Subcutaneous adipose tissue (tissue), 4 donors: ENCODE results near the gene CEP72. TPM values are rescaled to one million over a fixed set of nuclear protein-coding genes. Genes with fewer than 3 reads are reported as not detected.

Experiments
- total RNA-seq, 4 donors: library from RNA; depleted of rRNA; stranded (reverse); fragments of >200 nt; gene quantifications; one replicate each; pipeline ENCODE4 v1.1.0, GENCODE V29; 2016
- TF ChIP-seq, protein P1 (sequence below): fragments of 450-650 bp; IDR thresholded peaks from one replicate; pipeline ENCODE4 v1.5.1; 2016; ENCODE audit warnings: low read depth, mild to moderate bottlenecking, control low read depth, antibody characterized with exemption, moderate library complexity

The CEP72 gene, protein sequence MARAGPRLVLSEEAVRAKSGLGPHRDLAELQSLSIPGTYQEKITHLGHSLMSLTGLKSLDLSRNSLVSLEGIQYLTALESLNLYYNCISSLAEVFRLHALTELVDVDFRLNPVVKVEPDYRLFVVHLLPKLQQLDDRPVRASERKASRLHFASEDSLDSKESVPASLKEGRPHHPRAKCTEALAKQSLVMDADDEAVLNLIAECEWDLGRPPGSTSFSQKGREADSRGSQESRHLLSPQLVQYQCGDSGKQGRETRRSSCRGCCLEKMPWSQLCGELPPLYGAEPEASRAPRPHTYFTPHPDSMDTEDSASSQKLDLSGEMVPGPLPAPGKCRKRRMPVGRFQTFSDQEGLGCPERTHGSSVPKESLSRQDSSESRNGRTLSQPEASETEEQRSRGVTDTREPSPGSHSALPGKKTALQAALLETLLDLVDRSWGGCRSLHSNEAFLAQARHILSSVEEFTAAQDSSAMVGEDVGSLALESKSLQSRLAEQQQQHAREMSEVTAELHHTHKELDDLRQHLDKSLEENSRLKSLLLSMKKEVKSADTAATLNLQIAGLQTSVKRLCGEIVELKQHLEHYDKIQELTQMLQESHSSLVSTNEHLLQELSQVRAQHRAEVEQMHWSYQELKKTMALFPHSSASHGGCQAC
- total RNA-seq = 1 to 10 TPM; 1.8 to 5.3 (median 2.9) TPM

DNA sequence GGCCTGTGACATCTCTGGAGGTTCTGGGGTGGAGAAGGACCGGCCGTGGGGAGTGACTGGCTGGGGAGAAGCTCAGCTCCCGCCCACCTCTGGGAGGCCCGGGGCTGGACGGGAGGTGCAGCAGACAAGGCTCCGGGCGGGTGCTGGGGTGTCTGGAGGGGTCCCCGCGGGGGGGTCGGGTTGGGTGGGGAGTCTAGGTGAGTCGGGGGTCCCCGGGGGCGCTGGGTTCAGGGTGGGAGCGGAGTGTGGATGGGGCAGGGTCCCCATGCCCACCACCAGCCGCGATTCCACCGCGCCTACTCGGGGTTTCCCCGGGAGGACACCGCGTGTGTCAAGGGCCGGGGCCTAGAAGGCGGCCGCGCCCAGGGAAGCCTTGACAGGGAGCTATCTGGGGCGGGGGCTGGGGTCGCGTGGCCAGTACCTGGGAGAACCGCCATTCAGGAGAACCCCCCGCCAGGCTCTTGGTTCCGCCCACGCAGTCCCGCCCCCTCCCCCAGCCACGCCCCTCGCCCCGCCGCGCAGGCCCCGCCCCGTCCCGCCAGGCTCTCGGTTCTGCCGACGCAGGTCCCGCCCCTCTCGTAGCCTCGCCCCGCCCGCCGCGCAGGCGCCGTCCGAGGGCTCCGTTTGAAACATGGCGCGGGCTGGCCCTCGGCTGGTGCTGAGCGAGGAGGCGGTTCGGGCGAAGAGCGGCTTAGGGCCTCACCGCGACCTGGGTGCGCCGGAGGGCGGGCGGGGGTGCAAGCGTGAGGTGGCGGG, at the start of gene CEP72:
Gene CEP72 (plus strand): TSS at position 610 of the 756 bp plus-strand sequence. CDS start 22 bp downstream, at position 632.
- TF ChIP-seq, protein P1, sequence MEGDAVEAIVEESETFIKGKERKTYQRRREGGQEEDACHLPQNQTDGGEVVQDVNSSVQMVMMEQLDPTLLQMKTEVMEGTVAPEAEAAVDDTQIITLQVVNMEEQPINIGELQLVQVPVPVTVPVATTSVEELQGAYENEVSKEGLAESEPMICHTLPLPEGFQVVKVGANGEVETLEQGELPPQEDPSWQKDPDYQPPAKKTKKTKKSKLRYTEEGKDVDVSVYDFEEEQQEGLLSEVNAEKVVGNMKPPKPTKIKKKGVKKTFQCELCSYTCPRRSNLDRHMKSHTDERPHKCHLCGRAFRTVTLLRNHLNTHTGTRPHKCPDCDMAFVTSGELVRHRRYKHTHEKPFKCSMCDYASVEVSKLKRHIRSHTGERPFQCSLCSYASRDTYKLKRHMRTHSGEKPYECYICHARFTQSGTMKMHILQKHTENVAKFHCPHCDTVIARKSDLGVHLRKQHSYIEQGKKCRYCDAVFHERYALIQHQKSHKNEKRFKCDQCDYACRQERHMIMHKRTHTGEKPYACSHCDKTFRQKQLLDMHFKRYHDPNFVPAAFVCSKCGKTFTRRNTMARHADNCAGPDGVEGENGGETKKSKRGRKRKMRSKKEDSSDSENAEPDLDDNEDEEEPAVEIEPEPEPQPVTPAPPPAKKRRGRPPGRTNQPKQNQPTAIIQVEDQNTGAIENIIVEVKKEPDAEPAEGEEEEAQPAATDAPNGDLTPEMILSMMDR = no peak

DNA sequence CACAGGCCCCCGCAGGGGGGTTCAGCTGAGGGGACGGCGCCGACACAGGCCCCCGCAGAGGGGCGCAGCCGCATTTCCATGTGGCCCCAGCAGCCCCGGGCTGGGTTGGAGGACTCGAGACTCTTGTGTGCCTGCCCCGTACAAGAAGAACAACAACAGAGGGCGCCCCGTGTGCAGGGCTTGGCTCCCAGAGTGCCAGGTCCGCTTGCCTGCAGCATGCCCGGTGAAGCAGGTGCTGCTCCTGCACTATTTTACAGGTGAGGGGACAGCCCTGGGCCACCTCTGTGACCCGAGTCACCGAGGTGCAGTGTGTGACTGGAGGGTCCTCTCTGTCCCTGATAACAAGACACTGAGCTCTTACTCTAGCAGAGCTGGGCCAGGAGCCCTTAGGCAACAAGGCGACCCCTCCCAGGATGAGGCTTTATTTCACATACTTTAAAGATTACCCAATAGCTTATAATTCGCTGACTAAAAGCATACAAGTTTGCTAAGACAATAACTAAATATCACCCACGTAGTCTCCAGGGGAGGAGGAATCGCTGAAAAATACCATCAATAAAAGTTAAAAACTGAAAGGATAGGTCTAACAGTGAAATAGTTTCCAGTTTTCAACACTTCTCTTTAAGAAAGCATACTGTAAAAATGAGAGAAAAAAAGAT, 46.2 kb upstream of the CEP72 start:
- TF ChIP-seq, protein P1 = no peak

DNA sequence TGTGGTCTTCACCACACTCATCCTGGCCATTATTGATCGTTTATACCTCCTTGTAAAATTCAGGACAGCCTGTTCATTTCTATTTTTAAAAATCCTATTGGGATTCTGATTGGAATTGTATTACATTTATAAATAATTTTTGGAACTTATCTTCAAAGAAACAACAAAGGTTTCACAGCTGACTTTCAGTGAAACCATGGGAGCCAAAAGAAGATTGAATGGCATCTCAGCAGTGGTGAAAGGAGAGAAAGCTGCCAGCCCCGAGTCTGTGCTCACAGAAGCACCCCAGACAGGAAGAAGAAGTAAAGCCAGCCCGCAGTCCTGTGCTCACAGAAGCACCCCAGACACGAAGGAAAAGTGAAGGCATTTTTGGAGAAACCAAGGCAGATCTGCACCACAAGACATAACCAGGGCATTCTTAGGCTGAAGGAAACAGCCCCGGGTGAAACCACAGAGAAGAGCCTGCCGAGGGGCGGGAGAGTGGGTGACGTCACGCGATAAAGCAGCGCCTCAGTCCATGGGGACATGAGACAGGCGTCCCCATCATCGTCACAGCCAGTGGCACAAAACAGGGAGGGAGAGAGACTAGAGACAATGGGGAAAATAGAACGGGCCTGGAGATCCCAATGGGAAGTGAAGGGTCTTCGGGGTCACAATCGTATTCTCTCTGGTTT, 45.4 kb upstream of the CEP72 start:
- TF ChIP-seq, protein P1 = no peak

DNA sequence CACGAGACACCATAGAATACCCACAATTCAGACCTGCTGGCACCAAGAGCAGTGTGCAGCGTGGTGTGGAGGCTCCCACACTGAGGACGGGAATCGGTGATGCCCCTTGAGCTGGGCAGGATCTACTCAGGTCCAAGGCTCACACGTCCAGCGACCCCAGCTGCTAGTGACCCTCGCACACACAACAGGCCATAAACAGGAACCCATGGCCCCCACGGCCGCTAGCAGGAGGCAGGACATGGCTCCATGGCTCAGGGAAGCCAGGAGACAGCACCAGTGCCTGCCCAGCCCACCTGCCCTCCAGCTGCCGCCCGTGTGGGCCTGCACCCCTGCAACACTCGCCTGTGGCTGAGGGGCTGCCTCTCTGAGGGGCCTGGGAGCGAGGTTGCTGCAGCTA, 44.5 kb upstream of the CEP72 start:
- TF ChIP-seq, protein P1 = no peak

DNA sequence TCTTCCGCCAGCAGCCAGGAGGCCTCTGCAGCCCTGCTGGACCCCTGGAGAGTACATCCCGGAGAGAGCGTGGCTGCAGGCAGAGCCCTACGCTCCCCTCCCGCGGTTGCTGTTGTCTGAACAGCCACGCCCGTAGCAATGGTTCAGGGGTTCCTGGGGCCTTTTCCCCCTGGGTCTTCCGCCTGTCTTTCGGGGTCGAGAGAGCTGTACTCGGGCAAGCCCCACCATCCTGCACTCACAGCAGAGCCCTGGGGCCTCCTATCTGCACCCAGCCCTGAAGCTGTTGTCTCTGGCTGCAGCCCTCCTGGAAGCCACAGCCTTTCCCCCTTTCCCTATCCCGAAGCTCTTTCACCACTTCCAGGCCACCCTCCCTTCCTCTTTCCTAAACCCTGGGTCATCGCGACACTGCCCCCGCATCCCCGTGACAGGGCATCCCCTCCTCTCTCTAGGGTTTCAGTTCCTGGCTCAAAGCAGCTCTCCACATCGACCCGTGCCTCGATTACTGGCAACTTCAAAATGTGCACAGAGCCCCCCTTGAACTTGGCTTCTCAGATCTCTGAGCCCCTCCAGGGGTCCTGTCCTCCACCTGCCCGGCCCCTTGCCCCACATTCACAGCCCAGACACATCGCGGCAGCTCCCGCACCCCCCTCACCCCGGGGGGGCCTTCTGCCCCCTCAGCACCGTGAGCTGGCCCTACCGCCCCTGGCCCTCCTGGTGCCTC, 43.9 kb upstream of the CEP72 start:
- TF ChIP-seq, protein P1 = no peak

DNA sequence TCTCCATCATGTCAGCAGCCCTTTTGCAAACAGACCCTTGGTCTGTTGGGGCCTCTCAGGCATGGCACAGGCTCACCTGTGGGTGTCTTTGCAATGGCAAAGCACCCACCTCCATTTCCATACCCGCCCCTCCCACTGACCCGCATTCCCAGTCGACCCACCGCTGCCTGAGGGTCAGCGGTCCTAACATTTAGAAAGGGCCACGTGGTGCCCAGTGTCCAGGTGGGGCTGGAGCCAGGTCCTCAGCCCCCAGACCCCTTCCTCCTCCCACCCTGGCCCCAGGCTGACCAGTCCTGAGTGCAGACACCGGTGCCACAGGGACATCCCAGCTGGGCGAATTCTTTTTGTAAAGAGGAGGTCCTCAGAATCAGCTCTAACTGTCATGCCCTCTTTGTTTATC, 43.3 kb upstream of the CEP72 start:
- TF ChIP-seq, protein P1 = no peak
